Calu3 (cell line): ENCODE data around the gene MYH16. TPM values are rescaled to one million over a fixed set of nuclear protein-coding genes. Genes with fewer than 3 reads are reported as not detected.

Experiments used
- BruUV-seq: library from RNA; stranded (reverse); fragments of 400-500 nt; replicated peaks from 2 replicates; lab custom pipeline; 2021; lab: Mats Ljungman, UMichigan
- CTCF ChIA-PET: fragments of 300-600 bp; sonication (Branson Sonifier 250); formaldehyde crosslinking; loops from one replicate; lab custom pipeline; 2022; ENCODE audit warnings: antibody characterized with exemption; lab: Charles Lee
- DNase-seq: peaks from one replicate; pipeline ENCODE4 v3.0.0; 2022
- H3K27ac Mint-ChIP-seq: one replicate; pipeline ENCODE4 v1.8.0; 2022; ENCODE audit warnings: mixed read lengths; ENCODE audit not compliant: unreplicated experiment
- H3K27me3 Mint-ChIP-seq: one replicate; pipeline ENCODE4 v1.8.0; 2022; ENCODE audit warnings: mixed read lengths; ENCODE audit not compliant: unreplicated experiment
- H3K36me3 Mint-ChIP-seq: one replicate; pipeline ENCODE4 v1.8.0; 2022; ENCODE audit warnings: mild to moderate bottlenecking, moderate library complexity, mixed read lengths; ENCODE audit not compliant: insufficient read depth, unreplicated experiment
- H3K4me1 Mint-ChIP-seq: one replicate; pipeline ENCODE4 v1.8.0; 2022; ENCODE audit warnings: mild to moderate bottlenecking, low read depth, mixed read lengths; ENCODE audit not compliant: unreplicated experiment
- H3K4me3 Mint-ChIP-seq: one replicate; pipeline ENCODE4 v1.8.0; 2022; ENCODE audit warnings: mild to moderate bottlenecking, low read depth, moderate library complexity, mixed read lengths; ENCODE audit not compliant: unreplicated experiment
- H3K9me3 Mint-ChIP-seq: one replicate; pipeline ENCODE4 v1.8.0; 2022; ENCODE audit warnings: low read depth, mixed read lengths; ENCODE audit not compliant: unreplicated experiment
- CTCF ChIP-seq: fragments of 200-600 bp; IDR thresholded peaks from one replicate; pipeline ENCODE4 v1.8.0; 2022; ENCODE audit warnings: antibody characterized with exemption; ENCODE audit not compliant: unreplicated experiment
- intact Hi-C: fragments of 100-400 bp; cut with micrococcal nuclease; formaldehyde crosslinking; loops from one replicate; pipeline ENCODE4 v1.10.0; 2022; ENCODE audit not compliant: unreplicated experiment
- total RNA-seq: library from RNA; stranded (reverse); gene quantifications from 2 replicates; pipeline ENCODE4 v1.2.3, GENCODE V29; 2022

MYH16 gene
- total RNA-seq, 1 experiment from 2014 or later, result 0.97 TPM

- intact Hi-C loops, result no loop called here
- BruUV-seq, result no TSS peak
- H3K27ac Mint-ChIP-seq, result no peak overlapping the region
- H3K4me3 Mint-ChIP-seq, result no peak overlapping the region
- H3K27me3 Mint-ChIP-seq, result no peaks in the 10 kb centered on the region
- H3K4me1 Mint-ChIP-seq, result no peaks in the 10 kb centered on the region
- no peak for TF ChIP-seq CTCF
- CTCF ChIA-PET, result no interaction called here
- DNase-seq, result no peak
- H3K9me3 Mint-ChIP-seq, result peaks cover 3% of the 10 kb centered on the region
- H3K36me3 Mint-ChIP-seq, result peaks cover 4% of the 10 kb centered on the region
Observed at GRCh38 chr7:99296471-99296870, 23.8 kb downstream of the MYH16 start.

GRCh38 chr7:99301496-99301895 is 28.9 kb downstream of the MYH16 start:
- intact Hi-C loops, result no loop called here
- Mint-ChIP-seq H3K4me1 (no peaks in the 10 kb centered on the region), H3K4me3 (no peak overlapping the region), H3K27me3 (no peaks in the 10 kb centered on the region), H3K27ac (no peak overlapping the region), H3K36me3 (peaks cover 4% of the 10 kb centered on the region), H3K9me3 (peaks cover 3% of the 10 kb centered on the region)
- DNase-seq, result no peak
- BruUV-seq, result no TSS peak
- CTCF ChIA-PET, result no interaction called here
- no peak for TF ChIP-seq CTCF

- H3K36me3 Mint-ChIP-seq, result peaks cover 4% of the 10 kb centered on the region
- no peaks in the 10 kb centered on the region for H3K9me3 Mint-ChIP-seq
- no peak for TF ChIP-seq CTCF
- H3K27ac Mint-ChIP-seq, result no peak overlapping the region
- no peaks in the 10 kb centered on the region for H3K27me3 Mint-ChIP-seq
- H3K4me3 Mint-ChIP-seq, result no peak overlapping the region
- BruUV-seq, result no TSS peak
- H3K4me1 Mint-ChIP-seq, result no peaks in the 10 kb centered on the region
- intact Hi-C loops, result no loop called here
- CTCF ChIA-PET, result interaction anchor here (0.6 kb wide), 1 partner anchor 197 kb away, joined by 6 read pairs; no protein-coding TSS in a partner anchor
- no peak for DNase-seq
Observed at GRCh38 chr7:99305473-99306260, 33.0 kb downstream of the MYH16 start.

GRCh38 chr7:99308461-99309074 is 35.9 kb downstream of the MYH16 start:
- intact Hi-C loops, result no loop called here
- H3K36me3 Mint-ChIP-seq, result no peaks in the 10 kb centered on the region
- no peaks in the 10 kb centered on the region for H3K9me3 Mint-ChIP-seq
- H3K4me1 Mint-ChIP-seq, result no peaks in the 10 kb centered on the region
- TF ChIP-seq CTCF, result no peak
- no peak overlapping the region for H3K27ac Mint-ChIP-seq
- DNase-seq, result no peak
- BruUV-seq, result no TSS peak
- H3K27me3 Mint-ChIP-seq, result no peaks in the 10 kb centered on the region
- H3K4me3 Mint-ChIP-seq, result no peak overlapping the region
- CTCF ChIA-PET, result no interaction called here
